Ovary (tissue), 9 donors: ENCODE results near the gene TSPAN16. TPM values are rescaled to one million over a fixed set of nuclear protein-coding genes. Genes with fewer than 3 reads are reported as not detected.

Experiments
- DNase-seq, 5 donors: peaks; one replicate each; pipeline ENCODE4 v3.0.0-alpha.2; 2019 to 2020
- H3K27ac ChIP-seq, 2 donors: fragments of 200-600 bp; one replicate each; pipeline versions ENCODE4 v1.5.1 to v1.8.0; 2019 to 2022
- H3K27me3 ChIP-seq: fragments of 200-600 bp; one replicate; pipeline ENCODE4 v1.8.0; 2022
- H3K36me3 ChIP-seq: fragments of 200-600 bp; sonication (generic); one replicate; pipeline ENCODE4 v1.5.1; 2019
- H3K4me1 ChIP-seq: one replicate; pipeline ENCODE4 v1.8.1; 2013; ENCODE audit warnings: mild to moderate bottlenecking, moderate library complexity; ENCODE audit not compliant: insufficient read depth
- H3K4me3 ChIP-seq: fragments of 200-600 bp; sonication (generic); one replicate; pipeline ENCODE4 v1.5.1; 2017
- H3K9me3 ChIP-seq, 2 donors: fragments of 200-600 bp in 1 of 2; sonication (generic) in 1 of 2; one replicate each; pipeline versions ENCODE4 v1.5.1 to v1.8.1; 2013 to 2019; ENCODE audit warnings: mild to moderate bottlenecking in 1 of 2, moderate library complexity in 1 of 2
- CTCF ChIP-seq, 3 donors: fragments of 450-650 bp in 2 of 3; fragments of 200-600 bp in 1 of 3; IDR thresholded peaks; one replicate each; pipeline versions ENCODE4 v1.5.1 to v1.8.0; 2016 to 2022; ENCODE audit warnings: antibody characterized with exemption in 3 of 3, mild to moderate bottlenecking in 1 of 3
- EP300 ChIP-seq: sonication (generic); formaldehyde crosslinking; IDR thresholded peaks from one replicate; pipeline ENCODE4 v1.6.1; 2017; ENCODE audit warnings: antibody characterized with exemption
- POLR2A ChIP-seq: fragments of 450-650 bp; IDR thresholded peaks from one replicate; pipeline ENCODE4 v1.6.1; 2017; ENCODE audit warnings: antibody characterized with exemption, mild to moderate bottlenecking, moderate library complexity
- WGBS, 3 donors: extraction: QIAGEN DNeasy Blood & Tissue Kit in 1 of 3; methylation state at CpG; one replicate each; pipeline versions ENCODE4 v1.1.5 to v1.1.7; 2013 to 2017; 5-methylcytosine and 5-hydroxymethylcytosine counted together
- intact Hi-C, 4 donors: fragments of 100-400 bp; cut with DNase I; formaldehyde crosslinking; loops; one replicate each; pipeline versions ENCODE4 v1.11.0 to v1.15.1; 2022 to 2023
- polyA plus RNA-seq, 2 donors: library from polyadenylated mRNA; stranded (reverse); fragments of 200-250 nt in 1 of 2; fragments of 350-450 nt in 1 of 2; fragmentation: Illumina TruSeq in 1 of 2; extraction: RNeasy Lipid Tissue Mini Kit (QIAGEN cat#74804) in 1 of 2; gene quantifications; one replicate each; pipeline ENCODE4 v1.2.3, GENCODE V29; 2013 to 2014
- total RNA-seq, 7 donors: library from RNA; depleted of rRNA in 2 of 7; stranded (reverse); fragments of >200 nt in 2 of 7; fragmentation: NEBNext Ultra II Directional in 3 of 7; extraction: Animal tissue kit (Norgen Biotek cat#: 25700) in 3 of 7; gene quantifications; one replicate each; pipeline versions ENCODE4 v1.1.0 to v1.2.4, GENCODE V29; 2016 to 2023
- donor health status: DM: no; HTN: no; CAD: no; lungs with moderate emphysema.
- donor health status: DM: no; HTN: no; CAD: no.
- donor health status: Bipolar disorder and iron deficiency.
- donor health status: DM: yes; HTN: yes; CAD: no.
- donor health status: DM: no; HTN: no; CAD: no.
- donor health status: DM: yes; HTN: yes; CAD: no.

The TSPAN16 gene
- total and polyA plus RNA-seq, 9 donors = not detected

GRCh38 chr19:11293433-11294389, 2.2 kb upstream of the TSPAN16 start:
- no peak for TF ChIP-seq POLR2A
- TF ChIP-seq CTCF (IDR thresholded peaks at IDR 0.05) = peak; percentile 85 to 98 (median 97)
- H3K4me3 ChIP-seq = peak overlapping the region; percentile 13
- peak; percentile 91 to 97 (median 93) for DNase-seq
- intact Hi-C loops = loop anchor here in 3 of 4 donors (2.0 to 10.0 kb wide), 7 partner anchors 44 to 291 kb away; partner anchors contain the start of genes ELAVL3 (in 1 of the 3), EPOR (in 1 of the 3) and RAB3D (in 1 of the 3)
- no peaks in the 10 kb centered on the region for H3K27me3 ChIP-seq
- no peaks in the 10 kb centered on the region for H3K9me3 ChIP-seq
- H3K27ac ChIP-seq = no peak overlapping the region
- H3K36me3 ChIP-seq = no peaks in the 10 kb centered on the region
- H3K4me1 ChIP-seq = no peaks in the 10 kb centered on the region
- 3% methylated on average over 39 to 41 of the region's 41 CpGs for WGBS, 3 donors

- intact Hi-C loops = loop anchor here in 3 of 4 donors (2.0 to 10.0 kb wide), 5 partner anchors 100 to 290 kb away; partner anchors contain the start of gene ELAVL3 (in 1 of the 3)
- H3K27ac ChIP-seq = no peak overlapping the region
- 77 to 89% (median 84%) methylated on average over 4 of the region's 4 CpGs for WGBS, 3 donors
These were observed 780 bp upstream of the TSPAN16 start for GRCh38 chr19:11295180-11295579.

DNA sequence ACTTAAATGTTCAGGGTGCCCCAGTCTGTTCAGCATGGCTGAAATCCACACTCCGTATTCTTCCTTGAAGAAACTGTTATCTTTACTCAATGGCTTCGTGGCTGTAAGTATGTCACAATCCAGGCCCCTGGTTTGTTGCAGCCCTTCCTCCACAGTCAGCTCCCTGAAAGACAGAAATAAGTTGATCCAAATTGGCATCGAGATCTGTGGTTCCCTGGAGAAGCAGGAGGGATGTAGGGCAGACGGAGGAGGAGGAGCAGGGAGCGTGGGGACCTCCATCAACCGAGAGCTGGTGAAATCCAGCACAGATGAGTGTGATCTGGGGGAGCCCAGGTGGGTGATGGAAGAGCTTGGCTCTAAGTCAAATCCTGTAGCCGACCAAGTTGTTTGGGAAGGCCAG, 304 bp downstream of the TSPAN16 start:
- TF ChIP-seq EP300 (no peak), CTCF (IDR thresholded peaks at IDR 0.05) (no peak), POLR2A (no peak)
- WGBS, 3 donors = 39 to 56% (median 48%) methylated on average over 7 of the region's 7 CpGs
- no peak for DNase-seq
- Histone ChIP-seq H3K27ac (no peak overlapping the region), H3K4me3 (no peak overlapping the region), H3K36me3 (no peaks in the 10 kb centered on the region), H3K4me1 (no peaks in the 10 kb centered on the region), H3K27me3 (no peaks in the 10 kb centered on the region), H3K9me3 (no peaks in the 10 kb centered on the region)
- intact Hi-C loops = loop anchor here in 3 of 4 donors (10.0 kb wide), 4 partner anchors 99 to 289 kb away; partner anchors contain the start of gene ELAVL3 (in 1 of the 3)

More at GRCh38 chr19:11295180-11295579, 780 bp upstream of the TSPAN16 start:
- no peak for DNase-seq
- H3K4me1 ChIP-seq = no peaks in the 10 kb centered on the region
- no peak overlapping the region for H3K4me3 ChIP-seq
- TF ChIP-seq EP300 (no peak), POLR2A (no peak), CTCF (IDR thresholded peaks at IDR 0.05) (no peak)
- H3K27me3 ChIP-seq = no peaks in the 10 kb centered on the region
- no peaks in the 10 kb centered on the region for H3K9me3 ChIP-seq
- H3K36me3 ChIP-seq = no peaks in the 10 kb centered on the region

DNA sequence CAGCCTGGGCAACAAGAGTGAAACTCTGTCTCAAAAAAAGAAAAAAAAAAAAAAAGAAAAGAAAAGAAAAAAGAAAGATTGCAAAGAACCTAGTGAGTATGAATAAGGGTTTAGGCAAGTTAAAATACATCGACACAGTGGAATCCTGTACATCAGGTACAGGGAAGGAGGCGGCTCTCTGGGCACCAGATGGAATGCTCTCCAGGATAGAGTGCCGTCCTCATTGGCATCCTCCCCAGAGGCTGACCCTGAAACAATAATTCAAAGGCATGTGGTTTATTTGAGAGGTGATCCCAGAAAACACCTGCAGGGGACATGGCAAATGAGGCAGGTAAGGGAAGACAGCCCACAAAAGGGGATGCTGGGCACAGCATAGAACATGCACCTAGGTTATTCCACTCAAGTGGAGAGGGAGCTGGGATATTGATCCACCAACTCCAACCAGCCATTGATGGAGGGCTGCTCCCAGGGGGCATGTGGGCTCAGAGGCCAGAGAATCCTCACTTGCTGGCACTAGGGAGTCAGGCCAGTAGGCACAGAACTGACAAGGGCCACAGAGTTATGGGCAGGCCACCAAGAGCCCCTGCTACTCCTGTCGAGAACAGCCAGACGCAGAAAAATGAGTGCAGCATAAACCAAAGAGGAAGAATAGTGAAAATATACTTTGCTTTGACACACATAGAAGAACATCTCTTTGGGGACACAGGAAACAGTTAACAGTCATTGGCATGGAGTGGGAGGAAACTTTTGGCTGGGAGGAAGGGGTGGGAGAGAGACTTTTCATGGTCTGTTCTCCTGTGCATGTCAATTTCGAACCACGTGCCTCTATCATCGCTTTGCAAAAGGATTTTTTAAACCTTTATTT, 4.2 kb downstream of the TSPAN16 start:
- H3K27me3 ChIP-seq = no peaks in the 10 kb centered on the region
- H3K9me3 ChIP-seq = no peaks in the 10 kb centered on the region
- no peak overlapping the region for H3K27ac ChIP-seq
- H3K4me3 ChIP-seq = no peak overlapping the region
- H3K4me1 ChIP-seq = no peaks in the 10 kb centered on the region
- 48 to 60% (median 54%) methylated on average over 8 of the region's 8 CpGs for WGBS, 3 donors
- no peaks in the 10 kb centered on the region for H3K36me3 ChIP-seq
- TF ChIP-seq POLR2A (no peak), CTCF (IDR thresholded peaks at IDR 0.05) (no peak), EP300 (no peak)
- no peak for DNase-seq
- intact Hi-C loops = loop anchor here in 3 of 4 donors (10.0 kb wide), 4 partner anchors 95 to 285 kb away; partner anchors contain the start of gene ELAVL3 (in 1 of the 3)
